Inflammatory macrophage treated with lipopolysaccharide for 1 hour (primary cell): ENCODE data around the gene MITF.

ENCODE experiments used
- DNase-seq, 2 donors: peaks; one replicate each; pipeline ENCODE4 v3.0.0-alpha.2; 2020 to 2022

MITF gene

GRCh38 chr3:69729147-69729919 lies 9.9 kb upstream of the MITF start:
- no peak for DNase-seq

- DNase-seq, result no peak
These were observed 8.2 kb upstream of the MITF start for GRCh38 chr3:69731080-69731479.

- DNase-seq, result no peak
These were observed 3.4 kb upstream of the MITF start for GRCh38 chr3:69735893-69736292.

GRCh38 chr3:69737392-69737791 lies 1.9 kb upstream of the MITF start:
- DNase-seq, result no peak

- peak; percentile 92 to 93 for DNase-seq
These were observed 949 bp upstream of the MITF start for GRCh38 chr3:69738315-69738714.

GRCh38 chr3:69738859-69739203 lies 433 bp upstream of the MITF start:
- DNase-seq, result no peak

GRCh38 chr3:69740103-69741021 lies 1.1 kb downstream of the MITF start:
- DNase-seq, result peak in 1 of 2 donors; percentile 60

- DNase-seq, result no peak
These were observed 1.9 kb downstream of the MITF start for GRCh38 chr3:69741032-69741767.

- peak; percentile 47 to 54 for DNase-seq
These were observed 3.1 kb downstream of the MITF start for GRCh38 chr3:69742391-69742790.

- peak in 1 of 2 donors; percentile 66 for DNase-seq
These were observed 5.0 kb downstream of the MITF start for GRCh38 chr3:69743975-69744906.

GRCh38 chr3:69745505-69745904 lies 6.2 kb downstream of the MITF start:
- DNase-seq, result no peak

- DNase-seq, result no peak
These were observed 6.9 kb downstream of the MITF start for GRCh38 chr3:69746119-69746518.

GRCh38 chr3:69747511-69748258 lies 8.4 kb downstream of the MITF start:
- DNase-seq, result peak; percentile 88 to 98

GRCh38 chr3:69748503-69748902 lies 9.2 kb downstream of the MITF start:
- peak; percentile 79 to 90 for DNase-seq

GRCh38 chr3:69749461-69749860 lies 10.2 kb downstream of the MITF start:
- DNase-seq, result no peak

- peak in 1 of 2 donors; percentile 54 for DNase-seq
These were observed 11.3 kb downstream of the MITF start for GRCh38 chr3:69750549-69750948.

GRCh38 chr3:69751074-69751476 lies 11.8 kb downstream of the MITF start:
- peak in 1 of 2 donors; percentile 62 for DNase-seq

GRCh38 chr3:69752241-69752640 lies 13.0 kb downstream of the MITF start:
- peak; percentile 68 to 69 for DNase-seq

- DNase-seq, result no peak
These were observed 14.0 kb downstream of the MITF start for GRCh38 chr3:69753179-69753775.

GRCh38 chr3:69755795-69756194 lies 16.5 kb downstream of the MITF start:
- no peak for DNase-seq
